Measurements from ENCODE around the gene CREB1.
"Not testable (repeated sequence)": the region's sequence is repeated elsewhere in the genome, so short reads cannot be mapped to it uniquely, and the experiment has no call there.

CREB1 gene

GRCh38 chr2:207619764-207620203 lies 90.0 kb downstream of the CREB1 start:
- DNase-seq = no peak

- DNase-seq = no peak
These were observed 91.8 kb downstream of the CREB1 start for GRCh38 chr2:207621501-207622039.

- peak; percentile 50 for DNase-seq
These were observed 94.6 kb downstream of the CREB1 start for GRCh38 chr2:207624185-207625013.

- DNase-seq = peak; percentile 73
These were observed 95.5 kb downstream of the CREB1 start, which contains the start of gene METTL21A for GRCh38 chr2:207625014-207625907. Gene METTL21A (minus strand): TSS chr2:207625394. CDS start chr2:207624375, 1,019 bp downstream.

- no peak for DNase-seq
These were observed 99.8 kb downstream of the CREB1 start for GRCh38 chr2:207629553-207629952.

- DNase-seq = no peak
These were observed 100.7 kb downstream of the CREB1 start for GRCh38 chr2:207630491-207630890.

GRCh38 chr2:207632575-207633493 lies 103.1 kb downstream of the CREB1 start:
- no peak for DNase-seq

- no peak for DNase-seq
These were observed 103.9 kb downstream of the CREB1 start for GRCh38 chr2:207633686-207634085.

- no peak for DNase-seq
These were observed 105.9 kb downstream of the CREB1 start for GRCh38 chr2:207635468-207636200.

- DNase-seq = not testable (repeated sequence)
These were observed 109.5 kb downstream of the CREB1 start for GRCh38 chr2:207639288-207639687.

GRCh38 chr2:207640160-207640559 lies 110.4 kb downstream of the CREB1 start:
- DNase-seq = no peak

- DNase-seq = no peak
These were observed 110.9 kb downstream of the CREB1 start for GRCh38 chr2:207640661-207641060.

- DNase-seq = no peak
These were observed 114.1 kb downstream of the CREB1 start for GRCh38 chr2:207643892-207644291.

GRCh38 chr2:207646582-207646981 lies 116.8 kb downstream of the CREB1 start:
- not testable (repeated sequence) for DNase-seq
